Lower leg skin (tissue), 3 donors: ENCODE measurements around the gene DMBT1.

Experiments used
- POLR2A ChIP-seq, 2 donors: fragments of 450-650 bp; IDR thresholded peaks; one replicate each; pipeline ENCODE4 v1.6.1; 2016 to 2017; ENCODE audit warnings: antibody characterized with exemption in 2 of 2, mild to moderate bottlenecking in 1 of 2, moderate library complexity in 1 of 2
- TF ChIP-seq, protein P1 (sequence below), 3 donors: fragments of 450-650 bp; IDR thresholded peaks; one replicate each; pipeline ENCODE4 v1.5.1; 2016; ENCODE audit warnings: antibody characterized with exemption in 3 of 3, mild to moderate bottlenecking in 3 of 3, moderate library complexity in 2 of 3

DNA sequence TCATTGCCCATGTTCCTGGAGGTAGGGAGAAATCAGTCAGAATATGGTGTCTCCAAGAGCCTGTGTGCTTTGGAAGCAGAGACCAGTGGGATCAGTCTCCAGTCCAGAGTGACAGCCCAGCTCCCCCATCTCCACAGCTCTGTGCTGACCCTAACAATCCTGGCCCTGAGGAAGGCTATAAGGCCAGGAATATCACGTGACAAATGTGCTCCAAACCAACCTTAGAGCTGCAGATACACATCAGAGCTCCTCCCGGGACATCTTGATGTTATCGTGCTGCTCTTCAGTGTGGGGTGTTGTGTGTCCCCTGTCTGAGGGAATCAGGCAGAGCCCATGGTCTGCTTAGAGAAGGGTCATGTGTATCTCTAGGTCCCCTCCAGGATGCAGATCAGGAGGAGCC is 15.2 kb downstream of the DMBT1 start:
- TF ChIP-seq, protein P1, sequence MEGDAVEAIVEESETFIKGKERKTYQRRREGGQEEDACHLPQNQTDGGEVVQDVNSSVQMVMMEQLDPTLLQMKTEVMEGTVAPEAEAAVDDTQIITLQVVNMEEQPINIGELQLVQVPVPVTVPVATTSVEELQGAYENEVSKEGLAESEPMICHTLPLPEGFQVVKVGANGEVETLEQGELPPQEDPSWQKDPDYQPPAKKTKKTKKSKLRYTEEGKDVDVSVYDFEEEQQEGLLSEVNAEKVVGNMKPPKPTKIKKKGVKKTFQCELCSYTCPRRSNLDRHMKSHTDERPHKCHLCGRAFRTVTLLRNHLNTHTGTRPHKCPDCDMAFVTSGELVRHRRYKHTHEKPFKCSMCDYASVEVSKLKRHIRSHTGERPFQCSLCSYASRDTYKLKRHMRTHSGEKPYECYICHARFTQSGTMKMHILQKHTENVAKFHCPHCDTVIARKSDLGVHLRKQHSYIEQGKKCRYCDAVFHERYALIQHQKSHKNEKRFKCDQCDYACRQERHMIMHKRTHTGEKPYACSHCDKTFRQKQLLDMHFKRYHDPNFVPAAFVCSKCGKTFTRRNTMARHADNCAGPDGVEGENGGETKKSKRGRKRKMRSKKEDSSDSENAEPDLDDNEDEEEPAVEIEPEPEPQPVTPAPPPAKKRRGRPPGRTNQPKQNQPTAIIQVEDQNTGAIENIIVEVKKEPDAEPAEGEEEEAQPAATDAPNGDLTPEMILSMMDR (IDR thresholded peaks at IDR 0.05) = no peak
- TF ChIP-seq POLR2A (IDR thresholded peaks at IDR 0.05) = no peak
